Fibroblast of lung (primary cell): Measurements from ENCODE around the gene ASTN2. TPM values are rescaled to one million over a fixed set of nuclear protein-coding genes. Genes with fewer than 3 reads are reported as not detected.

ENCODE experiments used
- DNase-seq, 2 donors: peaks; one replicate each; pipeline versions ENCODE4 v3.0.0 to v3.0.0-alpha.2; 2010; ENCODE audit warnings: low read depth in 2 of 2
- H2AFZ ChIP-seq: 2 replicates; pipeline ENCODE4 v1.5.1; 2012; ENCODE audit warnings: low read length, control low read depth, inconsistent platforms
- H3K27ac ChIP-seq: 2 replicates; pipeline ENCODE4 v1.5.1; 2011; ENCODE audit warnings: low read length, control low read depth; ENCODE audit not compliant: insufficient read depth
- H3K27me3 ChIP-seq: 2 replicates; pipeline ENCODE4 v1.5.1; 2011; ENCODE audit warnings: mild to moderate bottlenecking, low read length; ENCODE audit not compliant: control insufficient read depth, insufficient read depth
- H3K36me3 ChIP-seq: 2 replicates; pipeline ENCODE4 v1.5.1; 2011; ENCODE audit warnings: low read length; ENCODE audit not compliant: control insufficient read depth, insufficient read depth
- H3K4me1 ChIP-seq: 2 replicates; pipeline ENCODE4 v1.5.1; 2011; ENCODE audit warnings: low read length; ENCODE audit not compliant: control insufficient read depth, insufficient read depth; ENCODE audit errors: extremely low read depth
- H3K4me2 ChIP-seq: 2 replicates; pipeline ENCODE4 v1.5.1; 2011; ENCODE audit warnings: low read length, control low read depth; ENCODE audit not compliant: insufficient read depth; ENCODE audit errors: extremely low read depth
- H3K4me3 ChIP-seq, 4 experiments: fragments of 200-600 bp in 1 of 4; sonication (generic) in 1 of 4; replicated peaks in 1 of 4; 2 replicates each; pipeline ENCODE4 v1.5.1; 2011 to 2016; ENCODE audit warnings: low read length in 4 of 4, low read depth in 3 of 4, mild to moderate bottlenecking in 3 of 4, control low read depth in 2 of 4, inconsistent platforms in 1 of 4, mixed read lengths in 1 of 4; ENCODE audit not compliant: insufficient read depth in 1 of 4; ENCODE audit errors: control extremely low read depth in 1 of 4
- H3K79me2 ChIP-seq: 2 replicates; pipeline ENCODE4 v1.5.1; 2012; ENCODE audit warnings: mild to moderate bottlenecking, low read length, inconsistent platforms; ENCODE audit not compliant: control insufficient read depth, insufficient read depth
- H3K9ac ChIP-seq: 2 replicates; pipeline ENCODE4 v1.5.1; 2011; ENCODE audit warnings: mild to moderate bottlenecking, low read length, control low read depth; ENCODE audit not compliant: insufficient read depth
- H3K9me3 ChIP-seq: 2 replicates; pipeline ENCODE4 v1.5.1; 2012; ENCODE audit warnings: low read depth, low read length; ENCODE audit not compliant: control insufficient read depth, insufficient read depth
- H4K20me1 ChIP-seq: 2 replicates; pipeline ENCODE4 v1.5.1; 2011; ENCODE audit warnings: low read length; ENCODE audit not compliant: control insufficient read depth, insufficient read depth; ENCODE audit errors: extremely low read depth
- CTCF ChIP-seq, 2 donors: IDR thresholded peaks in 1 of 2; conservative IDR thresholded peaks in 1 of 2; 1 replicate in 1 of 2; 2 replicates in 1 of 2; pipeline ENCODE4 v1.5.1; 2011 to 2012; ENCODE audit warnings: low read length in 2 of 2, control low read depth in 1 of 2, inconsistent platforms in 1 of 2, low read depth in 1 of 2, mild to moderate bottlenecking in 1 of 2
- EZH2 ChIP-seq: IDR thresholded peaks from 2 replicates; pipeline ENCODE4 v1.5.1; 2012; ENCODE audit warnings: low read length, control low read depth, mild to moderate bottlenecking; ENCODE audit errors: missing control alignments
- polyA plus RNA-seq, 2 donors: library from polyadenylated mRNA; depleted of rRNA in 1 of 2; stranded (reverse) in 1 of 2; unstranded in 1 of 2; fragments of >200 nt; gene quantifications; 2 replicates each; pipeline ENCODE4 v1.2.1, GENCODE V29; 2011 to 2012; ENCODE audit warnings: missing spikeins in 1 of 2
- total RNA-seq: library from RNA; depleted of rRNA; stranded (reverse); fragments of >200 nt; gene quantifications from 2 replicates; pipeline ENCODE4 v1.2.1, GENCODE V29; 2014

ASTN2 gene
- total and polyA plus RNA-seq, 2 donors (not counting 1 experiment from before 2014, with no cell fraction given) = 2.2 to 19.2 TPM

GRCh38 chr9:116741086-116741740 is 673.6 kb downstream of the ASTN2 start:
- DNase-seq = no peak
- H3K4me2 ChIP-seq = no peak overlapping the region
- H3K27me3 ChIP-seq = no peaks in the 10 kb centered on the region
- no peaks in the 10 kb centered on the region for H3K4me1 ChIP-seq
- H3K9ac ChIP-seq = no peak overlapping the region
- H3K79me2 ChIP-seq = no peaks in the 10 kb centered on the region
- no peaks in the 10 kb centered on the region for H4K20me1 ChIP-seq
- H3K4me3 ChIP-seq = no peak overlapping the region
- H3K36me3 ChIP-seq = no peaks in the 10 kb centered on the region
- TF ChIP-seq EZH2 = no peak
- H3K27ac ChIP-seq = no peak overlapping the region
- H3K9me3 ChIP-seq = no peaks in the 10 kb centered on the region
- H2AFZ ChIP-seq = no peak overlapping the region

GRCh38 chr9:116737152-116737546 is 677.7 kb downstream of the ASTN2 start:
- H3K36me3 ChIP-seq = no peaks in the 10 kb centered on the region
- no peaks in the 10 kb centered on the region for H3K27me3 ChIP-seq
- peak; percentile 48 to 72 for DNase-seq
- H3K4me1 ChIP-seq = no peaks in the 10 kb centered on the region
- no peak overlapping the region for H3K4me2 ChIP-seq
- H3K9me3 ChIP-seq = no peaks in the 10 kb centered on the region
- H3K27ac ChIP-seq = no peak overlapping the region
- H4K20me1 ChIP-seq = no peaks in the 10 kb centered on the region
- peak overlapping the region in 1 of 4 experiments; percentile 14 for H3K4me3 ChIP-seq
- no peak overlapping the region for H3K9ac ChIP-seq
- TF ChIP-seq CTCF (conservative IDR thresholded peaks at IDR 0.05 in 1 of 2, IDR thresholded peaks at IDR 0.05 in 1 of 2; ENCODE audit: low read depth in 1 of 2, low read length in 2 of 2) = peak; percentile 93 to 98
- TF ChIP-seq EZH2 = no peak
- no peak overlapping the region for H2AFZ ChIP-seq
- no peaks in the 10 kb centered on the region for H3K79me2 ChIP-seq

- H3K27ac ChIP-seq = no peak overlapping the region
- no peaks in the 10 kb centered on the region for H3K4me1 ChIP-seq
- no peak overlapping the region for H2AFZ ChIP-seq
- no peak overlapping the region for H3K9ac ChIP-seq
- no peaks in the 10 kb centered on the region for H3K79me2 ChIP-seq
- no peaks in the 10 kb centered on the region for H3K9me3 ChIP-seq
- H3K36me3 ChIP-seq = no peaks in the 10 kb centered on the region
- DNase-seq = no peak
- no peak overlapping the region for H3K4me2 ChIP-seq
- no peak overlapping the region for H3K4me3 ChIP-seq
- TF ChIP-seq CTCF (conservative IDR thresholded peaks at IDR 0.05 in 1 of 2, IDR thresholded peaks at IDR 0.05 in 1 of 2; ENCODE audit: low read depth in 1 of 2, low read length in 2 of 2) (no peak), EZH2 (no peak)
- H3K27me3 ChIP-seq = no peaks in the 10 kb centered on the region
- H4K20me1 ChIP-seq = no peaks in the 10 kb centered on the region
These were observed 678.3 kb downstream of the ASTN2 start for GRCh38 chr9:116736399-116737151.
